ENCODE results near the gene NANOS3. TPM values are rescaled to one million over a fixed set of nuclear protein-coding genes. Genes with fewer than 3 reads are reported as not detected.
A peak's percentile ranks its signal among the peaks of the same experiment; 100 is the strongest.

NANOS3 gene
- total RNA-seq, 2 donors from 2014 or later: 1.5 TPM; not detected in 1

GRCh38 chr19:13856497-13856896 is 20.4 kb upstream of the NANOS3 start:
- Histone ChIP-seq H3K4me3 (no peak overlapping the region), H3K36me3 (no peaks in the 10 kb centered on the region), H3K4me1 (replicated peaks) (peaks cover under 1% of the 10 kb centered on the region), H3K27ac (no peak overlapping the region), H3K9me3 (no peaks in the 10 kb centered on the region), H3K27me3 (replicated peaks; ENCODE audit: insufficient read depth) (no peaks in the 10 kb centered on the region)
- intact Hi-C loops (cut with DNase I): no loop called here
- no peak for TF ChIP-seq CTCF (IDR thresholded peaks at IDR 0.05)
- no peak for TF ChIP-seq POLR2A (IDR thresholded peaks at IDR 0.05)
- no peak for TF ChIP-seq POLR2AphosphoS5 (IDR thresholded peaks at IDR 0.05)
- no peak for DNase-seq (ENCODE audit: low spot score)
- WGBS: 49% methylated on average over 2 of the region's 2 CpGs

GRCh38 chr19:13859361-13859880 is 17.5 kb upstream of the NANOS3 start:
- H3K9me3 ChIP-seq: no peaks in the 10 kb centered on the region
- no peaks in the 10 kb centered on the region for H3K27me3 ChIP-seq (replicated peaks; ENCODE audit: insufficient read depth)
- DNase-seq (ENCODE audit: low spot score): no peak
- no peaks in the 10 kb centered on the region for H3K36me3 ChIP-seq
- H3K4me3 ChIP-seq: no peak overlapping the region
- H3K4me1 ChIP-seq (replicated peaks): peaks cover 5% of the 10 kb centered on the region
- WGBS: 96% methylated on average over 3 of the region's 3 CpGs
- intact Hi-C loops (cut with DNase I): no loop called here
- H3K27ac ChIP-seq: no peak overlapping the region
- no peak for TF ChIP-seq POLR2AphosphoS5 (IDR thresholded peaks at IDR 0.05)
- no peak for TF ChIP-seq POLR2A (IDR thresholded peaks at IDR 0.05)
- no peak for TF ChIP-seq CTCF (IDR thresholded peaks at IDR 0.05)

GRCh38 chr19:13860679-13861391 is 16.1 kb upstream of the NANOS3 start:
- no peaks in the 10 kb centered on the region for H3K9me3 ChIP-seq
- no peak for DNase-seq (ENCODE audit: low spot score)
- no peaks in the 10 kb centered on the region for H3K27me3 ChIP-seq (replicated peaks; ENCODE audit: insufficient read depth)
- TF ChIP-seq CTCF (IDR thresholded peaks at IDR 0.05): no peak
- TF ChIP-seq POLR2AphosphoS5 (IDR thresholded peaks at IDR 0.05): no peak
- TF ChIP-seq POLR2A (IDR thresholded peaks at IDR 0.05): no peak
- H3K27ac ChIP-seq: peak overlapping the region; percentile 82 to 85
- no peaks in the 10 kb centered on the region for H3K36me3 ChIP-seq
- 85% methylated on average over 13 of the region's 13 CpGs for WGBS
- H3K4me1 ChIP-seq (replicated peaks): peaks cover 5% of the 10 kb centered on the region
- no peak overlapping the region for H3K4me3 ChIP-seq
- intact Hi-C loops (cut with DNase I): loop anchor here (10.0 kb wide), 2 partner anchors 256 to 706 kb away; partner anchors contain the start of genes IER2 and STX10

GRCh38 chr19:13861392-13861713 is 15.6 kb upstream of the NANOS3 start:
- no peak for DNase-seq (ENCODE audit: low spot score)
- Histone ChIP-seq H3K27me3 (replicated peaks; ENCODE audit: insufficient read depth) (no peaks in the 10 kb centered on the region), H3K9me3 (no peaks in the 10 kb centered on the region), H3K4me1 (replicated peaks) (peaks cover 7% of the 10 kb centered on the region), H3K4me3 (peak overlapping the region; percentile 22 to 31), H3K36me3 (no peaks in the 10 kb centered on the region), H3K27ac (peak overlapping the region; percentile 82 to 85)
- intact Hi-C loops (cut with DNase I): loop anchor here (10.0 kb wide), 2 partner anchors 257 to 707 kb away; partner anchors contain the start of genes IER2 and STX10
- TF ChIP-seq POLR2A (IDR thresholded peaks at IDR 0.05) (no peak), POLR2AphosphoS5 (IDR thresholded peaks at IDR 0.05) (no peak), CTCF (IDR thresholded peaks at IDR 0.05) (no peak)
- 36% methylated on average over 11 of the region's 11 CpGs for WGBS

All from prostate gland (tissue), 2 donors.